GM21723 (cell line): Measurements from ENCODE around the gene RALGAPA1.
"Not testable (repeated sequence)": the region's sequence is repeated elsewhere in the genome, so short reads cannot be mapped to it uniquely, and the experiment has no call there.

ENCODE experiments used
- ATAC-seq: cut with Tn5 transposase; IDR thresholded peaks from one replicate; pipeline ENCODE4 v1.9.1; 2021; ENCODE audit warnings: mild to moderate bottlenecking, moderate library complexity; ENCODE audit not compliant: unreplicated experiment

RALGAPA1 gene

GRCh38 chr14:35822501-35822900 lies 13.4 kb upstream of the RALGAPA1 start:
- no peak for ATAC-seq

- no peak for ATAC-seq
Measured at GRCh38 chr14:35821564-35822411, 12.7 kb upstream of the RALGAPA1 start.

DNA sequence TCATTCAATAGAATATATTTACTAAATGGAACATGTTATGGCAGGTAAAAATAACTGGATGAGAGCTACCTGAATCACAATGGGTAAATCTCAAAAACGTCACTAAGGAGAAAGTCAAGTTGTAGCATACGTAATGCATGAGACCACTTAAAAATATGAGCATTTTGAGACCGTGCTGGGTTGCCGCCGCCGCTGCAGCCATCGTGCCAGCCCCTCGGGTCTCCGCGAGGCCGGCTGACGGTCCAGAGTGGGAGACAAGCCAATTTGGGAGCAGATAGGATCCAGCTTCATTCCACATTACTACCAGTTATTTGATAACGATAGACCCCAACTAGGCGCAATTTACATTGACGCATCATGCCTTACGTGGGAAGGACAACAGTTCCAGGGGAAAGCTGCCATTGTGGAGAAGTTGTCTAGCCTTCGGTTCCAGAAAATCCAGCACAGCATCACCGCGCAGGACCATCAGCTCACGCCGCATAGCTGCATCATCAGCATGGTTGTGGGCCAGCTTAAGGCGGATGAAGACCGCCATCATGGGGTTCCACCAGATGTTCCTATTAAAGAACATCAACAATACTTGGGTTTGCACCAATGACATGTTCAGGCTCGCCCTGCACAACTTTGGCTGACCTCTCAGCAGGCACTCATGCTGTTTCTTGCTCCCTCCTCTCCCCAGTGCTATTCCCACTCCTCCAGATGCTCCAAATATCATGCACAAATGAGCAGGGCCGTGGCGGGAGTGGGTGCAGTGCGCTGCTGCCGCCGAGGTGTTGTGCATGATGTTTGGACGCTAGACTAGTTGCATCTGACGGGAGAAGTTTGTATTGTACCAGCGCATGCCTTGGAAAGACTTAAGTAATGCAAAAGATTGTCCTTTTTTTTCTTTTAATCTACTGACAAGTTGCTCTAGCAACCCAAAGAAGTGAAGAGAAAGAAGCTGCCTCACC lies 10.8 kb upstream of the RALGAPA1 start:
- no peak for ATAC-seq

- no peak for ATAC-seq
Measured at GRCh38 chr14:35818346-35819115, 9.4 kb upstream of the RALGAPA1 start.

- peak; percentile 84 for ATAC-seq
Measured at GRCh38 chr14:35814371-35815005, 5.4 kb upstream of the RALGAPA1 start.

DNA sequence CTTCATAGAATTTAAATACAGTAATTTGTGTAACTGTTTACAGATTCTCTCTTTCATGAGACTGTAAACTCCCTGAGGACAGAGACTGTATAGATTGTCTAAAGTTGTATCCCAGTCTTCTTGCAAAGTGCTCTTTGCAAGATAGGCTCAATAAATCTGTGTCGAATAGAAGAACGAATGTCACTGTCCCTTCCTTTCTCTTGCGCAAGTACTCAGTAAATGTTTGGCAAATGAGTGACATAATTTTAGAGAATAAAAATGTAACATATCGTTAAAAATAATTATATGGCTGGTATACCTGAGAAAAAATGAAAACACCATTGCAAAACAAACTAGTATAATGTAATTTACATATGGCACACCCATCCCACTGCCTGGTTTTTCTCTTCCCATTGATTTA lies 1.9 kb upstream of the RALGAPA1 start:
- ATAC-seq = no peak

- ATAC-seq = no peak
Measured at GRCh38 chr14:35809597-35809996, 502 bp upstream of the RALGAPA1 start.

DNA sequence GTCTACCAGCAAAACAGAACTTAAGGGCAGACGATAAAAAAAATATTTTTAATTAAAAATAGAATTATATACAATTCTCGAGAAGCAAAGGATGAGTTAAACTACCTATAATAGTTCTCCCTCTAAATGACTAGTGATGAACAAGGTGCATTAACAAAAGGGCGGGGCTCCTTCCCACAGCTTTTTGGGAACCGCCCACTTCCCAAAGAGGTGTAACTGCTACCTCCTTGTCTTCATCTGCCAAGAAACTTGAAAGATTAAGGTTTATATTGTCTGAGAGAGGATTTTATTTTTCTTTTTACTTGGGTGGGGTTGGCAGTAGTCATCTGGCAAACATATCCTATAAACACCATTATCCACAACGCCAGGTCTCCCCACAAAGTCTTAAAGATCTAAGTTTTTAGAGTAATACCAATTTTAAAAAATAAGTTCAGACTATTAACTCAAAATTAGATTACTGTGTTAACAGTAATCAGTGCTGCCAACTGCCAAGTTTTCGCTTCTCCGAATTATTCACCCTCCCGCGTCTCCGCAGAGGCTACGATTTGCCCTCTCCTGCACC lies 938 bp downstream of the RALGAPA1 start:
- ATAC-seq = no peak

DNA sequence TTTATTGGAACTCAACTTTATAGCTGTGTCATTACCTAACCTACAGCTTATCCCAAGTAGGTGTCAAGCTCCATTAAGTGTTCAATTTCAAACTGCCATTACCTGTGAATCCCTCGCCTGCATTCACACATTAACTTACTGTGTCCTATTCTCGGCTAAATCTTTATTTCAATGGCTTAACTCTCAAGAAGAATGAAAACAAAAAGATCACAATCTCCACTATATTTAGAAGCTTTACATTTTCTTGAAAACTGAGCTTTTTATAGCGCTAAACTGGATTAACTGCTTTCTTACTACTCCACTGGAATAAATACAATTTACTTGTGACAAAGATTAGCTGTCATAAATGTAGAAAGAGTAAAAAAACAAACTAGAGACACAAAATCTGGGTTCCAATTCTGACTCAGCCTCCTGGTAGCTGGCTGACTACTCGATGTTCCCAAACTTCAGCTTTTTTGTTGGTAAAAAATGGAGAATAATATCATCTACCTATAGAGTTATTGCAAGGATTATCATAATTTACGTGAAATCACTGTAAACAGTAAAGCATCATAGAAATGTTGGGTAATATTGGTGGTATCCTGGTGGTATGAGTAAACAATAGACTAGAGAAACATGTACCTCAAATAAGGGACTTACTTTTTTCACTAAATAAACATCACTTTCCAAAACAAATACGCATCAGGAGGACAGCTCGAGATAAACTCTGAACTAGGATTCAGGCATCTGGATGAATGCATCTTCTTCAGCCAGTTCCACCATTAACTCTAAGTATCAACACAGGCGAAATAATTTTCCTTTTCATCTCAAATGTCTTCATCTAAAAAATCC lies 1.7 kb downstream of the RALGAPA1 start:
- ATAC-seq = no peak

GRCh38 chr14:35806006-35806907 lies 2.8 kb downstream of the RALGAPA1 start:
- no peak for ATAC-seq

DNA sequence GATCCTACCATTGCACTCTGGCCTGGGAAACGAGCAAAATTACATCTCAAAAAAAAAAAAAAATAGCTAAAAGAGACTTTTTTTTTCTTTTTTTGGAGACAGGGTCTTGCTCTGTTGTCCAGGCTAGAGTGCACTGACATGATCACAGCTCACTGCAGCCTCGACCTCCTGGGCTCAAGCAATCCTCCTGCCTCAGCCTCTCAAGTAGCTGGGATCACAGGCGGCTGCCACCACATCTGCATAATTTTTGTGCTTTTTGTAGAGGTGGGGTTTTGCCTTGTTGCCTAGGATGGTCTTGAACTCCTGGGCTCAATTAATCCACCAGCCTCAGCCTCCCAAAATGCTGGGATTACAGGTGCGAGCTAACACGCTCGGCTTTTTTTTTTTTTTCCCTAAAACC lies 11.3 kb downstream of the RALGAPA1 start:
- ATAC-seq = no peak

DNA sequence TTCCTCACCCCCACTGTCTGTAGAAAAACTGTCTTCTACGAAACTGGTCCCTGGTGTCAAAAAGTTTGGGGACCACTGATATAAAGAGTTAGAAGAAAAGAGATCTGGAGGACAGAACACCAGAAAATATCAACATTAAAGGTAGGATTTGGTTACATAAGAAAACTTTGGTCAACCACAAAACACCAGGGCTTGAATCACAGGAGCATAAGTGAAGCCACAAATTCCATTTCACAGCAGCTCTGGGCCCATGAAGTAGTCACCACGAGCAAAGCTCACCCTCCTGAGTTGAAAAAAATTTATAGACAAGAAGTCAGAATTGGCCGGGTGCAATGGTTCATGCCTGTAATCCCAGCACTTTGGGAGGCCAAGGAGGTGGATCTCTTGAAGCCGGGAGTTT lies 19.4 kb downstream of the RALGAPA1 start:
- no peak for ATAC-seq

DNA sequence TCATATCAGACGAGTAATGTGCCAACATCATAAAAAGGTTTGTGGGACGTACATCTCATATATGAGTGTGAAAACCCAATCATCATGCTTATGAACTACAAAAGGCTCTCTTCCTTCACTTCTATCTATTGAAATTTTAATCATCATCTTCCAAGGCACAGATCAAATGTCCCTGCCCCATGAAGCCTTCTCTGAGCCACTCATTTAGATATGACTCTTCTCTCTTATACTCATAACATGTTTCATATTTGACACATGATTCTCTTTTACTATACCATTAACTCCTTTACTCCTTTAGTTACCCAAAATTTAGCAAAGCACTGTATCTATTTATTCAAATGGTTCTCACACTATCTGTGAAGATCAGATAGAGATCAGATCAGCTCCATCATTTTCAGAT lies 22.2 kb downstream of the RALGAPA1 start:
- no peak for ATAC-seq

DNA sequence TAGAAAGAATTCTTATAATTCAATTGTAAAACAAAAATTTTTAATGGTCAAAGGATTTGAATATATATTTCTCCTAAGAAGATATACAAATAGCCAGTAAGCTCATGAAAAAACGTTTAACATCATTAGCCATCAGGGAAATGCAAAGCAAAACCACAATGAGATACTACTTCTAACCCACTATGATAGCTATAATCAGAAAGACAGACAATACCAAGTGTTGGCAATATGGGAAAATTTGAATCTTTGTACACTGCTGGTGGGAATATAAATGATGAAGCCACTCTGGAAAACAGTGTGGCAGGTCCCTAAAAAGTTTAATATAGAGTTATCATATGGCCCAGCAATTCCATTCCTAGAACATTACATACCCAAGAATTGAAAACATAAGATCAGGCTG lies 25.4 kb downstream of the RALGAPA1 start:
- no peak for ATAC-seq

GRCh38 chr14:35779368-35779767 lies 29.7 kb downstream of the RALGAPA1 start:
- ATAC-seq = no peak

- ATAC-seq = not testable (repeated sequence)
Measured at GRCh38 chr14:35777550-35777949, 31.5 kb downstream of the RALGAPA1 start.

GRCh38 chr14:35776823-35777222 lies 32.3 kb downstream of the RALGAPA1 start:
- ATAC-seq = no peak

GRCh38 chr14:35776085-35776484 lies 33.0 kb downstream of the RALGAPA1 start:
- not testable (repeated sequence) for ATAC-seq
